Right cardiac atrium (tissue), 5 donors: Measurements from ENCODE around the gene PRIM2. TPM values are rescaled to one million over a fixed set of nuclear protein-coding genes. Genes with fewer than 3 reads are reported as not detected.
"Not testable (repeated sequence)": the region's sequence is repeated elsewhere in the genome, so short reads cannot be mapped to it uniquely, and the experiment has no call there.

ENCODE experiments used
- ATAC-seq, 2 donors: fragments of 200-7000 bp; cut with Tn5 transposase; one replicate each; pipeline versions ENCODE4 v1.8.0 to v1.9.1; 2020; ENCODE audit warnings: moderate library complexity in 2 of 2, mild to moderate bottlenecking in 1 of 2
- DNase-seq, 3 donors: peaks; one replicate each; pipeline ENCODE4 v3.0.0-alpha.2; 2020
- H3K27ac ChIP-seq: one replicate; pipeline ENCODE4 v1.5.1; 2013; ENCODE audit warnings: mild to moderate bottlenecking, low read length, control low read depth, moderate library complexity
- H3K27me3 ChIP-seq: one replicate; pipeline ENCODE4 v1.6.1; 2013; ENCODE audit not compliant: control insufficient read depth, insufficient read depth
- H3K4me1 ChIP-seq: one replicate; pipeline ENCODE4 v1.6.1; 2013; ENCODE audit warnings: low read length; ENCODE audit not compliant: control insufficient read depth, insufficient read depth
- H3K4me3 ChIP-seq: one replicate; pipeline ENCODE4 v1.5.1; 2013; ENCODE audit warnings: low read length, control low read depth
- H3K9me3 ChIP-seq: one replicate; pipeline ENCODE4 v1.6.1; 2013; ENCODE audit warnings: low read length; ENCODE audit not compliant: control insufficient read depth
- WGBS: extraction: QIAGEN DNeasy Blood & Tissue Kit; methylation state at CpG from one replicate; pipeline ENCODE4 v1.1.7; 2013; 5-methylcytosine and 5-hydroxymethylcytosine counted together
- intact Hi-C, 4 donors: fragments of 100-400 bp; cut with DNase I; formaldehyde crosslinking; loops; one replicate each; pipeline versions ENCODE4 v1.11.0 to v1.14.0; 2022 to 2023
- polyA plus RNA-seq: library from polyadenylated mRNA; stranded (reverse); fragments of 200-250 nt; gene quantifications from one replicate; pipeline ENCODE4 v1.2.3, GENCODE V29; 2013
- total RNA-seq, 4 donors: library from RNA; stranded (reverse); fragmentation: NEBNext Ultra II Directional; extraction: Animal tissue kit (Norgen Biotek cat#: 25700); gene quantifications; one replicate each; pipeline ENCODE4 v1.2.1, GENCODE V29; 2021
- donor health status: healthy with polysubstance abuse.
- donor health status: DM: no; HTN: yes; CAD: no.
- donor health status: DM: no; HTN: no; CAD: no.
- donor health status: DM: no; HTN: yes; CAD: no; lungs with severe emphysema.
- donor health status: DM: yes; HTN: yes; CAD: no.

PRIM2 gene
- total and polyA plus RNA-seq, 5 donors: 3.1 to 6.7 (median 4.8) TPM

DNA sequence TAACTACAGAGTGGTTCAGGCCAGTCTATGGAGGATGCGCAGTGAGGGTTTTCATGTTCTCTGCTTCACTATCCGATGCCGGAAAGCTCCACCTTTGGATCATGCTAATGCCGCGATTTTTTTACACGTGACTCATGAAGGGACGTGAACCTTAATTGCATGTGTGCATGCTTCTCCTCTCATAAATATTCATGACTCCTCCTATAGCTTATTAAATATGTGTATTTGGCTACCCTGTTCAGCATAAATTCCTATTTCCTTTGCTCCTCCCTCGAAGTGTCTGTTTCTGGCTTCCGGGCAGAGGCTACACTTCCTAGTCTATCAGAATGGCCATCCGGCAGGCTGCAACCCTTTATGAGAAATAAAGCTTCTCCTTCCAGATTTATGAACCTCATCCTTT lies 185.0 kb downstream of the PRIM2 start:
- WGBS: 97% methylated on average over 10 of the region's 10 CpGs

GRCh38 chr6:57505251-57505650 lies 187.8 kb downstream of the PRIM2 start:
- H3K4me3 ChIP-seq, H3K27ac ChIP-seq, H3K9me3 ChIP-seq, intact Hi-C loops, H3K4me1 ChIP-seq, ATAC-seq, DNase-seq, H3K27me3 ChIP-seq: not testable (repeated sequence)
- WGBS: 80% methylated on average over 1 of the region's 1 CpG

More for the DNA sequence above, 185.0 kb downstream of the PRIM2 start:
- intact Hi-C loops, DNase-seq, ATAC-seq, H3K27ac ChIP-seq, H3K4me3 ChIP-seq, H3K4me1 ChIP-seq, H3K9me3 ChIP-seq, H3K27me3 ChIP-seq: not testable (repeated sequence)

DNA sequence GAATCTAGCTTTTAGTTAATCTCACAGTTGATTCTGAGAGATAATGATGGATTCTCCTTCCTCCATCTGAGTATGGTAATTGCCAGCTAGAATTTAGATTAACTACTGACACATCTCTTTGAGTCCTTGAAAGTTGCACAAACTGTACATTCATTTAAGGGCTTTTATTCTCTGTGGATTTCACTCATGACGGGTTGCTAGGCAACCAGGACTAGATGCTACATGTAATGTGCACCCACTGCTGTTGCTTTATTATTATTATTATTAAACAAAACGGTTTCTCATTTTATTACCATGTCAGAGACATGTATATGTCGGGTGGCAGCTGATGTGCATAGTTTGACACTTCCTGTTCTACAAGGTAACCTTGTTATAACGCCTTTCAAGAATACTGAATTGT lies 193.0 kb downstream of the PRIM2 start:
- H3K4me3 ChIP-seq, DNase-seq, H3K27me3 ChIP-seq, ATAC-seq, intact Hi-C loops, H3K27ac ChIP-seq, H3K9me3 ChIP-seq, H3K4me1 ChIP-seq: not testable (repeated sequence)
- 92% methylated on average over 4 of the region's 4 CpGs for WGBS

DNA sequence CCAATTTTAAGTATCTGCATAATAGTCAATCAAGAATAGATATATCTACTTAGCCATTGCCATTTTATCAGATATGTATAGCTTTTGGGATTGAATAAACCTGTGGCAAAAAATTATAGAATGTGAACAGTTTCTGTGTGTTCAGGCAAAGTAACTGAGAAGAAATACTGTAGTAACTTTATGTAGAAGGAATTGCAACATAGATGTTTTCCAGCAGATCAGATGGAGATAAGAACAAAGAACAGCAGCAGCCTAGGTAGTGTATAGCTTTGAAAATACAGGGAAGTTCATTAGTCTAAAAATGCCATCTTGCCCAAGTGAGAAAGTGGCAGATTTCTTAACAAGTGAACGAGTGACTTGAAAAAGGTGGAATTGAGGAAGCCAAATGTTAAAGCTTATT lies 197.7 kb downstream of the PRIM2 start:
- H3K9me3 ChIP-seq, H3K4me1 ChIP-seq, ATAC-seq, H3K27ac ChIP-seq, H3K27me3 ChIP-seq, H3K4me3 ChIP-seq, DNase-seq, intact Hi-C loops: not testable (repeated sequence)
- 86% methylated on average over 1 of the region's 1 CpG for WGBS

- intact Hi-C loops, H3K27me3 ChIP-seq, H3K4me1 ChIP-seq, ATAC-seq, H3K27ac ChIP-seq, H3K4me3 ChIP-seq, DNase-seq, H3K9me3 ChIP-seq: not testable (repeated sequence)
- 88% methylated on average over 1 of the region's 3 CpGs for WGBS
Observed at GRCh38 chr6:57515845-57516244, 198.4 kb downstream of the PRIM2 start.

GRCh38 chr6:57516776-57517175 lies 199.3 kb downstream of the PRIM2 start:
- ATAC-seq, H3K4me3 ChIP-seq, intact Hi-C loops, H3K9me3 ChIP-seq, H3K4me1 ChIP-seq, H3K27me3 ChIP-seq, DNase-seq, H3K27ac ChIP-seq: not testable (repeated sequence)
- WGBS: 76% methylated on average over 3 of the region's 3 CpGs

DNA sequence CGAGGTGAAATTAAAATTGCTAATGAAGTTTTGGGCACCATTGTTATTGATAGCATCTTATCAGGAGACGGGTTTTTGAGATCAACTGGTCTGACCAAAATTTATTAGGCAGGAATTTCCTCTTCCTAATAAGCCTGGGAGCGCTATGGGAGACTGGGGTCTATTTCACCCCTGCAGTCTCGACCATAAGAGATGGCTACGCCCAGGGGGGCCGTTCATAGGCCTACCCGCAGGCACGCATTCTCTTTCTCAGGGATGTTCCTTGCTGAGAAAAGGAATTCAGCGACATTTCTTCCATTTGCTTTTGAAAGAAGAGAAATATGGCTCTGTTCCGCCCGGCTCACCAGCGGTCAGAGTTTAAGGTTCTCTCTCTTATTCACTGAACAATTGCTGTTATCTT lies 201.8 kb downstream of the PRIM2 start:
- WGBS: 70% methylated on average over 12 of the region's 12 CpGs
- H3K4me3 ChIP-seq, ATAC-seq, DNase-seq, H3K4me1 ChIP-seq, intact Hi-C loops, H3K9me3 ChIP-seq, H3K27me3 ChIP-seq, H3K27ac ChIP-seq: not testable (repeated sequence)

DNA sequence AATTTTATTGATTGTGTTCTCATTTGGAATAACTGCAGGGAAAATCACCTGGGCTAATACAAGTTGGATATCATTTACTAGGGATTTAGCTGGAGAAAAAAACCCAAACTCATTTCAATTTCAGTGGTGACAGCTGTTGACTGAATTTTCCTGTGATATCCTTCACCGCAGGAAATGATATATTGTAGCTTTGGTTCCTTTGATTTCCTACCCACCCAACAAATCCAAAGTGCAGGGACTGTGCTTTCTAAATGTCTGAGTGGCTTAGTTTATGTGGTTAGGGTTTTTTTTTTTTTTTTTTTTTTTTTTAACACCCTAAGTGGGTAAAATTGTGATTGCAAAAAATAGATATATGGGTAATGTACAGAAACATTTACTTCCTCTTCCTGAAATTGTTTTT lies 203.7 kb downstream of the PRIM2 start:
- H3K27me3 ChIP-seq, H3K9me3 ChIP-seq, H3K27ac ChIP-seq, DNase-seq, ATAC-seq, H3K4me3 ChIP-seq, H3K4me1 ChIP-seq, intact Hi-C loops: not testable (repeated sequence)
- 29% methylated on average over 1 of the region's 1 CpG for WGBS

- WGBS: 83% methylated on average over 2 of the region's 2 CpGs
- intact Hi-C loops, DNase-seq, H3K4me3 ChIP-seq, H3K4me1 ChIP-seq, H3K9me3 ChIP-seq, H3K27me3 ChIP-seq, ATAC-seq, H3K27ac ChIP-seq: not testable (repeated sequence)
Observed at GRCh38 chr6:57523221-57523620, 205.8 kb downstream of the PRIM2 start.

- not testable (repeated sequence) for H3K4me1 ChIP-seq
- 80% methylated on average over 1 of the region's 1 CpG for WGBS
Observed at GRCh38 chr6:57529755-57530154, 212.3 kb downstream of the PRIM2 start.

GRCh38 chr6:57532660-57533059 lies 215.2 kb downstream of the PRIM2 start:
- ATAC-seq, H3K27me3 ChIP-seq, H3K9me3 ChIP-seq, H3K27ac ChIP-seq, H3K4me1 ChIP-seq, DNase-seq, H3K4me3 ChIP-seq, intact Hi-C loops: not testable (repeated sequence)
- WGBS: 92% methylated on average over 2 of the region's 2 CpGs

More at GRCh38 chr6:57529755-57530154, 212.3 kb downstream of the PRIM2 start:
- H3K9me3 ChIP-seq, ATAC-seq, H3K27ac ChIP-seq, DNase-seq, H3K4me3 ChIP-seq, H3K27me3 ChIP-seq, intact Hi-C loops: not testable (repeated sequence)

DNA sequence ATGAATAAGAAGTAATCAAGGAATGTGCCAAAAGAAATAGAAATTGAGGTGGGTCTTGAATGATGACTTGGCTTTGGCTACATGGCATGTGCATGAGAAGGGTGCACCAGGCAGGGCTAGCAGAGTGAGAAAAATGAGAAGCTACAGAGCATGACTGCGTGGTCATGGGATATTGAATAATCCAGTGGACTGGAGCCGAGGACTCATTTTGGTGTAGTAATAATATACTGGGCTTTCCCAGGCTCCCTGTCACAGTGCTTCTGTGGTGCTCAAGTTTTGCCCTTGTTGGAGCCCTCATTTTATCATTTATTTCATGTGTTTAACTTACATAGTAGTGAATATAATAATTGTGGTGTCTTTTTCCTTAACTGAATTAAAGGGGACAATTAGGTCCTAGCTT lies 217.7 kb downstream of the PRIM2 start:
- H3K9me3 ChIP-seq, H3K27ac ChIP-seq, H3K4me3 ChIP-seq, H3K4me1 ChIP-seq, DNase-seq, H3K27me3 ChIP-seq, ATAC-seq, intact Hi-C loops: not testable (repeated sequence)
- 92% methylated on average over 2 of the region's 2 CpGs for WGBS
